Hematopoietic multipotent progenitor cell (in vitro differentiated cells): Measurements from ENCODE around the gene CCDC30. TPM values are rescaled to one million over a fixed set of nuclear protein-coding genes. Genes with fewer than 3 reads are reported as not detected.
"Not testable (repeated sequence)": the region's sequence is repeated elsewhere in the genome, so short reads cannot be mapped to it uniquely, and the experiment has no call there.

Source experiments
- DNase-seq, 3 donors: peaks; one replicate each; pipeline ENCODE4 v3.0.0-alpha.2; 2011 to 2015; ENCODE audit warnings: low read depth in 2 of 3, low spot score in 2 of 3
- total RNA-seq: library from RNA; depleted of rRNA; stranded (reverse); fragments of >200 nt; gene quantifications from one replicate; pipeline ENCODE4 v1.2.3, GENCODE V29; 2012

The CCDC30 gene
- total RNA-seq, 1 donor, result 1.3 TPM

- peak in 1 of 3 donors; percentile 49 for DNase-seq
Observed at GRCh38 chr1:42518908-42519307, 55.8 kb downstream of the CCDC30 start.

- no peak for DNase-seq
Observed at GRCh38 chr1:42523171-42523570, 60.1 kb downstream of the CCDC30 start.

- DNase-seq, result no peak
Observed at GRCh38 chr1:42524330-42524729, 61.2 kb downstream of the CCDC30 start.

GRCh38 chr1:42529724-42530181 lies 66.7 kb downstream of the CCDC30 start:
- DNase-seq, result peak in 2 of 3 donors; percentile 29 to 44

GRCh38 chr1:42531043-42531442 lies 68.0 kb downstream of the CCDC30 start:
- no peak for DNase-seq

- DNase-seq, result no peak
Observed at GRCh38 chr1:42533101-42533863, 70.2 kb downstream of the CCDC30 start.

- DNase-seq, result no peak
Observed at GRCh38 chr1:42541104-42541503, 78.0 kb downstream of the CCDC30 start.

GRCh38 chr1:42551180-42551579 lies 88.1 kb downstream of the CCDC30 start:
- peak in 2 of 3 donors; percentile 86 to 96 for DNase-seq

- no peak for DNase-seq
Observed at GRCh38 chr1:42551590-42551989, 88.5 kb downstream of the CCDC30 start.

- no peak for DNase-seq
Observed at GRCh38 chr1:42552636-42553035, 89.5 kb downstream of the CCDC30 start.

GRCh38 chr1:42557230-42557851 lies 94.3 kb downstream of the CCDC30 start:
- no peak for DNase-seq

- DNase-seq, result no peak
Observed at GRCh38 chr1:42567038-42567437, 104.0 kb downstream of the CCDC30 start.

GRCh38 chr1:42576935-42577334 lies 113.8 kb downstream of the CCDC30 start:
- DNase-seq, result no peak

GRCh38 chr1:42586016-42586415 lies 122.9 kb downstream of the CCDC30 start:
- no peak for DNase-seq

GRCh38 chr1:42587753-42588152 lies 124.7 kb downstream of the CCDC30 start:
- DNase-seq, result no peak

- DNase-seq, result no peak
Observed at GRCh38 chr1:42592811-42593210, 129.7 kb downstream of the CCDC30 start.

GRCh38 chr1:42593486-42594100 lies 130.5 kb downstream of the CCDC30 start:
- no peak for DNase-seq

- no peak for DNase-seq
Observed at GRCh38 chr1:42601472-42601871, 138.4 kb downstream of the CCDC30 start.

- no peak for DNase-seq
Observed at GRCh38 chr1:42613803-42614131, 150.7 kb downstream of the CCDC30 start.

GRCh38 chr1:42618866-42619265 lies 155.8 kb downstream of the CCDC30 start:
- no peak for DNase-seq

GRCh38 chr1:42620307-42620706 lies 157.2 kb downstream of the CCDC30 start:
- no peak for DNase-seq

GRCh38 chr1:42621180-42621579 lies 158.1 kb downstream of the CCDC30 start:
- not testable (repeated sequence) for DNase-seq
